Choroid plexus epithelial cell (primary cell): ENCODE data around the gene ARHGAP22.

Source experiments
- DNase-seq: peaks from one replicate; pipeline ENCODE4 v3.0.0-alpha.2; 2010; ENCODE audit warnings: low read depth
- H3K4me3 ChIP-seq: 2 replicates; pipeline ENCODE4 v1.5.1; 2011; ENCODE audit warnings: low read depth, mild to moderate bottlenecking, control low read depth, low read length, moderate library complexity
- CTCF ChIP-seq: conservative IDR thresholded peaks from 2 replicates; pipeline ENCODE4 v1.5.1; 2011; ENCODE audit warnings: low read depth, mild to moderate bottlenecking, control low read depth, inconsistent platforms, low read length, moderate library complexity

Gene ARHGAP22

DNA sequence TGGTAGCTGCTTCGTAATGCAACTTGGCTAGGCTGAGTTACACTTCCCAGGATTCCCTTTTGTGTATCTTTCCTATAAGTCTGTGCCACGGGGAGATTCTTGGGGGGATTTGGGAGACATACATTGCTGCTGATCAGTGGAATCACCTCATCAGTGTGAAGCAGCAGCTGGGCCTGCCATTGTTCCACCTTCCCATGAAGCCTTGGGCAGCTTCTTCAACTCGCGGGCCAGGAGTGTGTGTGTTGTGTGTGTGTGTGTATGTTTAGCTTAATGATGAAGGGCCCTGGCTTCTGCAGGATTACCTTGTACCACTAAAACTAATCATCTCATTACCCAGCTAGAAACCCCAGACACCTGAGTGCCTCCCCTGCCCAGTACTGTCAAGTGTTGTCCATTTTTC is 33.3 kb upstream of the ARHGAP22 start:
- no peak overlapping the region for H3K4me3 ChIP-seq
- no peak for DNase-seq
- no peak for TF ChIP-seq CTCF

DNA sequence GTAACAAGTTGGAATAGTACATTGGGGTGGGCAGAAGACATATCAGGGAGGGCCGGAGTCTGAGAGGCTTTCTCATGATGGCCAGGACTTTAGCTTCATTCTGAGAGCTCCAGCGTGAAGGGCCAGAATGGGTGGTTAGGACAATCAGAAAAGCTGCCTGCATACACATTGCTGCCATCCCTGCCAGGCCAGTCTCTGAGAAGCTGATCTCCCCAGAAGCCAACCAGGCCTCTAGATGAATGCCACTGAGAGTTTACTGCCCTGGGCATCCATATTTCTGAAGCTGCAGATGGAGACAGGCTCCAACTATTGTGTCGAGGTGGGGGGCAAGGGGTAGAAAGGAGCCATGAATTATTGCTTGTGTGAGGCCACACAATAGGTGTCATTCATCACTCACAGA is 32.0 kb upstream of the ARHGAP22 start:
- DNase-seq = no peak
- no peak overlapping the region for H3K4me3 ChIP-seq
- no peak for TF ChIP-seq CTCF

- no peak overlapping the region for H3K4me3 ChIP-seq
- DNase-seq = no peak
- TF ChIP-seq CTCF = no peak
Measured at GRCh38 chr10:48636231-48636630, 31.4 kb upstream of the ARHGAP22 start.

GRCh38 chr10:48634984-48635557 is 30.2 kb upstream of the ARHGAP22 start:
- no peak for DNase-seq
- TF ChIP-seq CTCF = no peak
- no peak overlapping the region for H3K4me3 ChIP-seq

DNA sequence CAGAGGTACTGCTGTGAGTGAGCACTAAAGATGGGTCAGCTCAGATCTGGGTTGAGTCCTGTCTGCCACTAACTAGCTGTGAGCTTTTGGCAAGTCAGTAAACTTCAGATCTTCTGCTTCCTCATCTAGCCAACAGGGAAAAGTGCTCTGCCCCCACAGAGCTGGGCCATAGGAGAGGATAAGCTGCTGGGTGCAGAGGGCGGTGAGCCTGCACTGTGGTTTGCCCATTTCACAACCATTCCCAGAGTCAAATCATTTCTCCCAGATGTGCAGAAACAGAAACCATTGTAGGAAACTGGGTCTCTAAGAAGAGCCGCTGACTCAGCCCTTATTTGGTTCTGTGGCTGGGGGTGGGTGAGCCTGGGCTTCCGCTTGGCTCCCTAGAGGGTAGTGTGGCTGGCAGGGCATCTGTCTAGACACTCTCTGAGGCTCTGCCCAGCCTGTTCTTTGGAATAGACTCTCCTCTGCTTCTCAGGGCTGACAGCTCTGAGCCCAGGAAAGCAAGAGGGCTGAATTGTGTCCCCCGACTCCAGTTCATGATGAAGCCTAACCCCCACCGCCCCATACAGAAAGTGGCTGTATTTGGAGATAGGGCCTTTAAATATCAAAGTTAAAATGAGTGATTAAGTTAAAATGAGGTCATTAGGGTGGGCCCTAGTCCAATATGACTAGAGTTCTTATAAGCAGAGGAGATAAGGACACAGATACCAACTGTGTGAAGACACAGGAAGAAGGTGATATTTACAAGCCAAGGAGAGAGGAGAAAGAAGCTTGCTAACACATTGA is 29.5 kb upstream of the ARHGAP22 start:
- peak; percentile 70 for DNase-seq
- H3K4me3 ChIP-seq = no peak overlapping the region
- no peak for TF ChIP-seq CTCF

DNA sequence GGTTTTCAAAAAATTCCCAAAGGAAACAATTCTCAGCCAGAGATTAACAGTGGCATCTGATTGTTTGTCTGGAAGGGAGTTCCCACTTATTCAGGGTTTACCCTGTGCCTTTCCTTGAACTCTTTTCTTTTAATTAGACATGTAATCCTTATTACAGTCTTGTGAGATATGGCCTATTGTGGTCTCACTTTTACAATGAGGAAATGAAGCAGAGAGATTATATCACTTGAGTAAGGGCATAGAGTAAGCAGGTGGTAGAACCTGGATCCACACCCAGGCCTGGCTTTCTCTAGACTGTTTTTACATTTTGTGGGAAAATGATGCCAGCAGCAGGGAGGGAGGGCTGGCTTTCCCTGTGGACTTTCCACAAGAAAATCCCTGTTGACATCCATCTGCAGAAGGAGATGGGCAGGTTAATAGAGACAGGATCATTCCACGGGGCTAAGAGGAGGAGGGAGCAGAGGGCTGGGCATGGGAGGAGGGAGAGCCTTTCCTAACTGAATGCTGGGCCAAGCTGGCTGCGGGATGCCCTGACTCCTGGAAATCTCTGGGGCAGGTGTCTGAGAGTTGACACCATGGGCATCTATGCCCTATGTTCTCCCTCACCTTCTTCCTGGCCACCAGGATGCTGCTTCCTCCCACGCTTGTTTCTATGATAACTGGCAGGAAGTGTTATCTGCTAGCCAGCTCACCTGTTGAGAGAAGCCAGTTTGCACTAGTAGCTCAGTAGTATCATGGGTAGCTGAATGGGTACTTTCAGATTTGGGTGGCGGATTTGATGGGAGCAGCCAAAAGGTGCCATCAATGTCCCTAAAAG is 28.7 kb upstream of the ARHGAP22 start:
- no peak overlapping the region for H3K4me3 ChIP-seq
- DNase-seq = no peak
- no peak for TF ChIP-seq CTCF

- no peak for DNase-seq
- TF ChIP-seq CTCF = no peak
- H3K4me3 ChIP-seq = no peak overlapping the region
Measured at GRCh38 chr10:48632166-48632565, 27.3 kb upstream of the ARHGAP22 start.
